GM19193 (cell line): ENCODE results near the gene CDK4.

Experiments
- POLR2A ChIP-seq: IDR thresholded peaks from 4 replicates; pipeline ENCODE4 v1.6.1; 2011; ENCODE audit not compliant: insufficient read depth, insufficient read length; ENCODE audit errors: extremely low read depth

Gene CDK4

DNA sequence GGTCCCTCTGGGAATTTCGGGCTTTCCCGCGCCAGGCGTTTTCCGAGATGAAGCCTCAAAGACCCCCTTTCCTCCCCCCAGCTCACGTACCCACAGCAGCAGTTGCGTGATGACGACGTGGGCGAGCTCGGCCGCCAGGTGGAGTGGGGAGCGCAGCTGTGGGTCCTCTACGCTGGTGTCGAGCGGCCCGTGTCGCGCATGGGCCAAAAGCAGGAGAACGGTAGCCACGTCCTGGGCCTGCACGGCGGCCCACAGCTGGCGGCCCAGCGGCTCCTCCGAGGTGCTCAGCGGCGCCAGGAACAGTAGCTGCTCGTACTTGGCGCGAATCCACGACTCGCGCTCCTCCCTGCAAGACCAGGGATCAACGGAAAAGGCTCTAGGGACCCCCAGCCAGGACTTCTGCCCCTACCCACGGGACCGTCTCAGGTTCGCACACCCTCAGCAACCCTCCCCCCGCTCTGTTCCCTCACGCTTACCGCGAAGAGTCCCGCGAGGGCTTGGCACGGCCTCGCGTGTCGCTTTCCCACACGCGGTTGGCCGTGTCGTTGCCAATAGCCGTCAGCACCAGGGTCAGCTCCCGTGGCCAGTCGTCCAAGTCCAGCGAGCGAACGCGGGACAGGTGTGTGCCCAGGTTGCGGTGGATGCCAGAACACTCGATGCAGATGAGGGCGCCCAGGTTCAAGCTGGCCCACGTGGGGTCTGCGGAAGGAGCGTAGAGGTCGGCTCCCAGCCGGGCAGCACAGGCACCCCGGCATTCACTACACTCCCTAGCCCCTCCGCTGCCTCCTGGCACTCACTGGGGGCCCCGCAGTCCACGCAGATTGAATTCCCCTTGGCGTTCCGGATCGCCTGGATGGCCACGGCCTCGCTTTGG is 25.0 kb downstream of the CDK4 start:
- TF ChIP-seq POLR2A, result no peak

DNA sequence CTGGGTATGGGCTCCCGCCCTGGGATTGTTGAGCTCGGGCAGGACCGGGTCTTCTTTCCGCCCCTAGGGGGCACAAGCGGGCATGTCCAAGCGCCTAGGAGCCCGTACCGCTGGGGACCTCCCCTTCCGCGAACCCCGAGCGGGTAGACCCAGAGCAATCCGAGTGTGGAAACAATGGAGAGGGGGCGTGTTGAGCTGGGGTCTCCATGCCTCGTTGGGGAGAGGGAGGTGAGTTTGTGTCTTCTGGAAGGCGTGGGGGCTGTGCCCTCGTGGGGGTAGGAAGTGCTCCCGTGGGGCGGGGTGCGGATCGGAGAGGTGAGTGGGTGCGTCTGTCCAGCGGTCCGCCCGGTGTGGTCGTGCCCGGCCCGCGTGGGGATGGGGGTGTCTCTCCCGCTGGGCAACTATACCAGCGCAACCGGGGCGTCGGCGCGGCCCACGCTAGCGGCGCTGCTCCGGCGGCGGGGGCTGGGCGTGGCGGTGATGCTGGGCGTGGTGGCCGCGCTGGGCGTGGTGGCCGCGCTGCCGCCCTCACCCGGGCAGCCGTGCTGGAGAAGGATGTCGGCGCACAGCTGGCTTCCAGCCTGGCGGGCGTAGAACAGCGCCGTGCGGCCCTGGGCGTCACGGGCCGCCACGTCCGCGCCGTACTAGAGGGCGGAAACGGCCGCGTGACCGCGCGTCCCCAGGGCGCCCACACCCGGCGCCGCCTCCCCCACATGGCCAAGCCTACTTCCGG is 25.8 kb downstream of the CDK4 start:
- TF ChIP-seq POLR2A, result no peak

DNA sequence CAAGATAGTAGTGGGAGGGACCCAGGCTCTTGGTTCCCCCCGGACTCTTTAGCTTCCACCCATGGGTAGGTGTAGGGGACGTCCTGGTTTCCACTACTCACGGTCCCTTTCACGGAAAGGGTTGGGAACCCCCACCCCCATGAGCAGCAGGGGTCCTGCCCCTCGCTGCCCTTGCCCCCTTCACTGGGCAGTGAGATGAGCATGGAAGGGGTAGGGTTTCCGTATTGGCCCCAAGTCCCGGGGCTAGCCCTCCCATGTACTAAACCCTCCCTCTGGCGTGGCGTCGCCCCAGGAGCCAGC is 26.3 kb downstream of the CDK4 start:
- TF ChIP-seq POLR2A, result no peak

DNA sequence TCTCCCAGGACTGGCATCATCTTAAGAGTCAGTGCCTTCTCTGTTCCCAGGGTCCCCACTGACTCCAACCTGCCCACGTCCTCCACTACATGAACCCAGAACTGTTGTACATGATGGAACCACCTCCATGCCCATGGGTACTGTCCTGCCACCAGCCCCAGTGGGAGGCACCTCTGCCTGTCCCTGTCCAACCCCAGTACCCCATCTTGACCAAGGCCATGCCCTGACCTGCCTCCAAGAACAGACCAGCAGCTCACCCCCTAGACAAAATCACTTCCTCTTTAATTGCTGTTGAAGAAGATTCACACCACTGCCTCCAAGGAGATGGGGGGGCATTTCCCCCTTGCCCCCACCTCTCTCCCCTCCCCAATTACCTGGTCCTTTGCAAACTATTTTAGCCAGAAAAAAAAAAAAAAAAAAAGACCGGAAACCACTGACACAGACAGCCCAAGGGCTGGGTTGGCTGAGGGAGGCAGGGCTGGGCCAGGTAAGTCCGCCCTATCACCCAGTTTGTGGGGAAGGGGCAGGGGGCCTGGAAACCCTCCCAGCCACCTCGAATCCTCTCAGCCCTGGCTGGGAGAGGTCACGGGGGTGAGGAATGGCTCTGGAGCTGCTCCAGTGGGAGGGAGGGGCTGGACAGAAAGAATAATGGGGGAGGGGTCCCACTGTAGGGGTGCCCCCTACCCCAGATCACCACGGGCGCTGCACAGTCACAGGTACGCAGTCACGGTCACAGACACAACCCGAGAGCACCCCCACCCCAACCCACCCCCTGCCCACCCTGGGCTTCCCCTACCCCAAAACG is 27.0 kb downstream of the CDK4 start:
- no peak for TF ChIP-seq POLR2A

DNA sequence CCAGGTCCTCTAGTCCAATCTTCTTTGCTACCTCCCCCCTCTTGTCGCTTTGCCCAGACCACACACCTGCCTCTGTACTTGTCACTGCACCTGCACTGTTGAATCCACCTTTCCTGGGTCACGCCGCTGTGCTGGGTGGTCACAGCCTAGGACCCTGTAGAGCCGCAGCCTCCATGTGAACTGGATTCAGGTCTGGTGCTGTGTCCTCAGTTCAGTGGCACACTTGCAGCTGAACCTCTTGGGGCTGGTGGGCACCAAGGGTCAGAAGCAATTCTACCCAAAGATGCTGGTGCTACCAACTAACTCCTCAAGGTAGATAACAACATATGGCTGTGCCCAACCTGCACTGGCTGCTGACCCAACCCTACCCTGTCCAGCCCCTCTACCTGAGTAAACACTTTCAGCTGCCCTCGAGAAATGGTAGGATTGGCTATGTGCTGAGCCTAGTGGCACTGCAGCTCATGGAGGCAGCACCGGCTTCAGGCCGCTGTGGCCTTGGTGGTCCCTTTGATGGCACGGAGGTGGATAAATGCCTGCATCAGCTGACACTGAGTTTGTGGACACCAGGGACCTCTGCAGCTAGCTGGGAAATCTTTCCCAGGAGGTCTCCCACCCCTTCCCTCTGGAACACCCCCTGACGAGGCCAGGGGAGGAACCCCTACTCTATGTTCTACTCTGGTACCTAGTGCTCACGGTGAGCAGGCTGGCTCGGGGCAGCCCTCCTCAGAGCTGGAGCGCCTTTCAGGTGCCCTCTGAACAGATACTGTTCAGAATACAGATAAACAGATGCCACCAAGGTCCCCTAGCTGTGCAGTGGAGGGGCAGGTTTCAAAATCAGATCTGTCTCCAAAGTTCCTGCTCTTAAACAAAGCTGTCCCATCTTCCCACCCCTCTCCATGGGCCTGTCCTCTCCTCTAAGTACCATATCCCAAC is 27.8 kb downstream of the CDK4 start:
- TF ChIP-seq POLR2A, result no peak

DNA sequence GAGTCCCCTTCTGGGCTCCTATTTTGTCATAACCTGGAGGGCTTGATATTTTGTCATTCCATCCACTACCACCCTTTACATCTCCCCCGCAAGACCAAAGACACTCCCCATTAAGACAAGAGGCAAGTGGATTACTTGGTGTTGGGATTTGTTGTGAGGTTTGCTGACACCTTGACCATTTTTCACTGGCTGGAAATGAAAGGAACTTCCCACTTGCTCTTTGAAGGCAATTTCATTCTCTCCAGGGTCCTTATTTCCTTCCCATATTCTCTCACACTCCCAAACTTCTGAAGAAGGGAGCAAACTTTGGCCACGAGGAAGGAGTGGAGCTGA is 28.5 kb downstream of the CDK4 start:
- no peak for TF ChIP-seq POLR2A

DNA sequence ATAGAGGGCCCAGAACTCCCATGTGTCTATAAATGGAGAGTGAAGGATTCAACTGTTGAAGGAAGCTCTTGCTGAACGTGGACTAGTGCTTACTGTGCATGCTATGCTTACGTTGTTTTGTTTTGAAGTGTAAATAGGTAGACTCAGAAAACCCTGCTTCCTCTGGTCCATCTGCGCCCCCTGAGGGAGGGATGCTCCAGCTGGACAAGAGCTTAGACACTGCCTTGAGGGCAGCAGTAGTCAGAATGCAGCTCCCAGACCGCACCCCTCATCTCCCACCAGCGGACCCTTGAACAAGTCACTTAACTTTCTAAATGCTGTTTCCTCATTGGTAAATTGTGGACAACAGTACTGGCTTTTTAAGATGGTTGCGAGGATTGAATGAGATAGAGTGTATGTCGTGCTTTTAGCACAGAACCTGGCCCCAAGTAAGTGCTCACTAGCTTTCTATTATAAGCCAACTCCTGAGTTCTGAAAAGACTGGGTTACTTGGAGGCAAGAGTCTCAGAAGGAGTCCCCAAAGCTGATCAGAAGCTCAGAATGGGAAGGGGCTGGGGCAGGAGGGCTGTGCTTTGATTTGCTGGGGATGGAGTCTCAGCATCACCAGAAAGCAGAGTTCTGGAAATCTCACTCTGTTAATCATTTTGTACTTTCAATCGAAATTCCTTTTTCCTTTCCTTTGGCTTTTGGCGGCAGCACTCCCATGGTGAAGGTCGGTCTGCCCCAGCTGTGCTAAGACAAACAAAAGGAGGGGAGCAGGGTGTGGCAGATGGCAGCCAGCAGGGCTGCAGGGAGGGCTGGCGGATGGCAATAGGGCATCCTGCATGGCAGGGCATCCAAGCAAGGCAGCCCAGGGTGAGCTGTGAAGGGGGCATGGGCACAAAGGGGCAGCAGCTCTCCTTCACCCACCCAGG is 29.1 kb downstream of the CDK4 start:
- no peak for TF ChIP-seq POLR2A

DNA sequence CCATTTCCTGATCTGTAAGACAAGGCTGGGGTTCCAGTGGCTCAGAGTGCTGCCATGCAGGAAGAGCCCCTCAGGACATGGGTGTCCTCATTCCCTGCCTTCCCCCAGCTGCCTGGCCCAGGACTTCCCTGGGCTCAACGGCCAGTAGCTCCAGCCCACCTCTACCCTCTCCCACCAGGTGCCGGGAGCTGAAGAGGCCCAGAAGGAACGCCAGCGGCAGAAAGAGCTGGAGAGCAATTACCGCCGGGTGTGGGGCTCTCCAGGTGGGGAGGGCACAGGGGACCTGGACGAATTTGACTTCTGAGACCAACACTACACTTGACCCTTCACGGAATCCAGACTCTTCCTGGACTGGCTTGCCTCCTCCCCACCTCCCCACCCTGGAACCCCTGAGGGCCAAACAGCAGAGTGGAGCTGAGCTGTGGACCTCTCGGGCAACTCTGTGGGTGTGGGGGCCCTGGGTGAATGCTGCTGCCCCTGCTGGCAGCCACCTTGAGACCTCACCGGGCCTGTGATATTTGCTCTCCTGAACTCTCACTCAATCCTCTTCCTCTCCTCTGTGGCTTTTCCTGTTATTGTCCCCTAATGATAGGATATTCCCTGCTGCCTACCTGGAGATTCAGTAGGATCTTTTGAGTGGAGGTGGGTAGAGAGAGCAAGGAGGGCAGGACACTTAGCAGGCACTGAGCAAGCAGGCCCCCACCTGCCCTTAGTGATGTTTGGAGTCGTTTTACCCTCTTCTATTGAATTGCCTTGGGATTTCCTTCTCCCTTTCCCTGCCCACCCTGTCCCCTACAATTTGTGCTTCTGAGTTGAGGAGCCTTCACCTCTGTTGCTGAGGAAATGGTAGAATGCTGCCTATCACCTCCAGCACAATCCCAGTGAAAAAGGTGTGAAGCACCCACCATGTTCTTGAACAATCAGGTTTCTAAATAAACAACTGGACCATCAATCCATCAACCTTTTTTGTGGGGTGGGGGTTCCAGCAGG is 31.2 kb downstream of the CDK4 start:
- no peak for TF ChIP-seq POLR2A

DNA sequence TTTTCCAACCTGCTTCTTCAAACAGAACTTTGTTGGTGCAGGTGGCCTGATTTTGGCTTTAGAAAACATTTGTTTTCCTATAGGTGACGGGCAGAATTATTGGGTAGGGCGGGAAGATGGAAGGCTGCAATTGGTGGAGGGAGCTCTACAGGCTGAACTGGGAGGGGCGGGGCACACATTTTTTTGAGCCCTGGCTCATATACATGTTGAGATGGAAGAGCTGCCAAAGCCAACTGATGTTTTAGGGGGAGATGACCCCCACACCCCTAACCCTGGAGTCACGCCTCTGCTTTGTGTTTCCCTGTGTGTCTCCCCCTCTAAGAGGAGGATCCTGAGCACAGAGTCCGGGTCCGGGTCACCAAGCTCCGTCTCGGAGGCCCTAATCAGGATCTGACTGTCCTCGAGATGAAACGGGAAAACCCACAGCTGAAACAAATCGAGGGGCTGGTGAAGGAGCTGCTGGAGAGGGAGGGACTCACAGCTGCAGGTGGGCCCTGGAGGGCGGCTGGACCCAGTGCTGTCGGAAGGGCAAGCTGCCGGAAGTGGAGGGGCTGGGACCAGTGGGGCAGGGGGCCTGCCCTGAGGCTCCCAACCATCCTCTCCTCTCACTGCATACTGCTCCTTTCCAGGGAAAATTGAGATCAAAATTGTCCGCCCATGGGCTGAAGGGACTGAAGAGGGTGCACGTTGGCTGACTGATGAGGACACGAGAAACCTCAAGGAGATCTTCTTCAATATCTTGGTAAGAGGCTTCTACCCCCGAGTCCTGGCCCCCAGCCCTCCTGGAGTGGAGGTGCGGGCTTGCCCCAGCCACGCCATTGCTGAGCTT is 32.1 kb downstream of the CDK4 start:
- TF ChIP-seq POLR2A, result no peak

DNA sequence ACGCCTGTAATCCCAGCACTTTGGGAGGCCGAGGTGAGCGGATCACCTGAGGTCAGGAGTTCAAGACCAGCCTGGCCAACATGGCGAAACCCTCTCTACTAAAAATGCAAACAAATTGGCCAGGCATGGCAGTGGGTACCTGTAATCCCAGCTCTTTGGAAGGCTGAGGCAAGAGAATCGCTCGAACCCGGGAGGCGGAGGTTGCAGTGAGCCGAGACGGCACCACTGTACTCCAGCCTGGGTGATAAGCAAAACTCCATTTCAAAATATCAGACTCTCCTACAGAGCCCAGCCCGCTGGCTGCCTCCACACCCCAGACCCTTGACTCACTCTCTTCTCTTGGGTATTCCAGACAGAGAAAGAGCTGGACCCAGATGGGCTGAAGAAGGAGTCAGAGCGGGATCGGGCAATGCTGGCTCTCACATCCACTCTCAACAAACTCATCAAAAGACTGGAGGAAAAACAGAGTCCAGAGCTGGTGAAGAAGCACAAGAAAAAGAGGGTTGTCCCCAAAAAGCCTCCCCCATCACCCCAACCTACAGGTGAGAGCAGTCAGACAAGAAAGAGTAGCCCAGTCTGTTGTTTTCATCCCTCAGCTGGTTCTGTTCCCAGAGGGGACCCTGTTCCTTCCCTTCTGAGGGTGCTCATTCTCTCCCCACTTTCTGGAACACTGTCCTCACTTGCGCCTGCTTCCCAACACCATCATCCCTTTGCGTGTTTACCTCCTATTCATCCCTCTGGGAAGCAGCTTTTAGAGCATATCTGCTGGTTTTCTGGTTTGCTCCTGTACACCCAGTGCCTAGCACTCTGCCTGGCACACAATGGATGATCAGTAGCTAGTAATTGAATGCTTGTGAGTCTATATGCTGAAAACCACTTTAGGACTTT is 33.2 kb downstream of the CDK4 start:
- TF ChIP-seq POLR2A, result no peak
